Adrenal gland (tissue), 5 donors: Measurements from ENCODE around the gene AKAP13.

ENCODE experiments used
- POLR2A ChIP-seq, 2 donors: fragments of 450-650 bp; IDR thresholded peaks; one replicate each; pipeline ENCODE4 v1.6.1; 2017; ENCODE audit warnings: antibody characterized with exemption in 2 of 2, mild to moderate bottlenecking in 2 of 2, moderate library complexity in 1 of 2
- TF ChIP-seq, protein P1 (sequence below), 6 experiments: fragments of 450-650 bp in 4 of 6; fragments of 200-600 bp in 2 of 6; sonication (generic) in 1 of 6; IDR thresholded peaks; 1 replicate in 5 of 6; 2 replicates in 1 of 6; pipeline versions ENCODE4 v1.5.1 to v1.8.0; 2016 to 2021; ENCODE audit warnings: antibody characterized with exemption in 6 of 6, mild to moderate bottlenecking in 2 of 6, moderate library complexity in 1 of 6
- donor health status: DM: no; HTN: no; CAD: no.

DNA sequence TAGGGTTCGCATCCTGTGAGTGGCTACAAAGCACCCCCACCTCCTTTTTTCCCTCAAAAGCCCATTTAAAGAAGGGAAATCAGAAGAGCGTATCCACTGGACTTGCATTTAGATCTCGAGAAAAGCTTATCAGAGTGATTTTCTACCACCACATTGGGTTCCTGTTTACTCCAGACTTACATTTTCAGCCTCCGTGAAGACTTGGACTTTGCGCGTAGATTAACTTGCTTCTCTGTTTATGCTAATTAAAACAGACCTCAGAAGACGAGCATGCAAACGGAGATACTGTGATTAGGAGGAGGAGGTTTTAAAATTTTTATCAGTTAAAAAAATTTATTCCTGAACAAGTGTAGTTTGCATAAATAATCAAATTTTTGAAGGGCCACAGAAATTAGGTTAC lies 115.7 kb downstream of the AKAP13 start:
- TF ChIP-seq POLR2A (IDR thresholded peaks at IDR 0.05): no peak
- TF ChIP-seq, protein P1, sequence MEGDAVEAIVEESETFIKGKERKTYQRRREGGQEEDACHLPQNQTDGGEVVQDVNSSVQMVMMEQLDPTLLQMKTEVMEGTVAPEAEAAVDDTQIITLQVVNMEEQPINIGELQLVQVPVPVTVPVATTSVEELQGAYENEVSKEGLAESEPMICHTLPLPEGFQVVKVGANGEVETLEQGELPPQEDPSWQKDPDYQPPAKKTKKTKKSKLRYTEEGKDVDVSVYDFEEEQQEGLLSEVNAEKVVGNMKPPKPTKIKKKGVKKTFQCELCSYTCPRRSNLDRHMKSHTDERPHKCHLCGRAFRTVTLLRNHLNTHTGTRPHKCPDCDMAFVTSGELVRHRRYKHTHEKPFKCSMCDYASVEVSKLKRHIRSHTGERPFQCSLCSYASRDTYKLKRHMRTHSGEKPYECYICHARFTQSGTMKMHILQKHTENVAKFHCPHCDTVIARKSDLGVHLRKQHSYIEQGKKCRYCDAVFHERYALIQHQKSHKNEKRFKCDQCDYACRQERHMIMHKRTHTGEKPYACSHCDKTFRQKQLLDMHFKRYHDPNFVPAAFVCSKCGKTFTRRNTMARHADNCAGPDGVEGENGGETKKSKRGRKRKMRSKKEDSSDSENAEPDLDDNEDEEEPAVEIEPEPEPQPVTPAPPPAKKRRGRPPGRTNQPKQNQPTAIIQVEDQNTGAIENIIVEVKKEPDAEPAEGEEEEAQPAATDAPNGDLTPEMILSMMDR (IDR thresholded peaks at IDR 0.05): no peak
